M059J (cell line): Measurements from ENCODE around the gene SUV39H2. TPM values are rescaled to one million over a fixed set of nuclear protein-coding genes. Genes with fewer than 3 reads are reported as not detected.
"Not testable (repeated sequence)": the region's sequence is repeated elsewhere in the genome, so short reads cannot be mapped to it uniquely, and the experiment has no call there.

ENCODE experiments used
- DNase-seq: peaks from one replicate; pipeline ENCODE4 v3.0.0-alpha.2; 2012; ENCODE audit warnings: low read depth
- total RNA-seq: library from RNA; depleted of rRNA; stranded (reverse); fragments of >200 nt; shearing (Covaris generic); gene quantifications from 2 replicates; pipeline ENCODE4 v1.2.3, GENCODE V29; 2014; rRNA removed

The SUV39H2 gene
- total RNA-seq, 1 experiment from 2014 or later, result 23.8 TPM

- no peak for DNase-seq
Observed at GRCh38 chr10:14930610-14931009, 51.9 kb downstream of the SUV39H2 start.

- DNase-seq, result no peak
Observed at GRCh38 chr10:14936584-14936983, 57.9 kb downstream of the SUV39H2 start.

- DNase-seq, result peak; percentile 55
Observed at GRCh38 chr10:14938971-14939370, 60.3 kb downstream of the SUV39H2 start.

- not testable (repeated sequence) for DNase-seq
Observed at GRCh38 chr10:14942147-14942949, 63.7 kb downstream of the SUV39H2 start.

- DNase-seq, result not testable (repeated sequence)
Observed at GRCh38 chr10:14942950-14943338, 64.3 kb downstream of the SUV39H2 start.

- no peak for DNase-seq
Observed at GRCh38 chr10:14945108-14945507, 66.4 kb downstream of the SUV39H2 start.

- no peak for DNase-seq
Observed at GRCh38 chr10:14947268-14947667, 68.6 kb downstream of the SUV39H2 start.

- DNase-seq, result no peak
Observed at GRCh38 chr10:14949291-14949690, 70.6 kb downstream of the SUV39H2 start.

GRCh38 chr10:14952851-14953423, 74.3 kb downstream of the SUV39H2 start:
- no peak for DNase-seq

GRCh38 chr10:14953424-14954000, 74.8 kb downstream of the SUV39H2 start:
- DNase-seq, result peak; percentile 56

Other genes with a start within 250 kb of the SUV39H2 start
- 15.0 and 18.4 TPM in 2 replicates for gene FAM107B, start 104.0 kb upstream of the SUV39H2 start, total RNA-seq
- gene CDNF, start 40.8 kb upstream of the SUV39H2 start, total RNA-seq, result not detected in 2 replicates
- gene HSPA14, start 40.6 kb upstream of the SUV39H2 start, total RNA-seq, result 16.8 and 20.2 TPM in 2 replicates
- gene MSANTD7, start 40.6 kb upstream of the SUV39H2 start, total RNA-seq, result 14.2 and 15.1 TPM in 2 replicates
- 6.3 and 9.7 TPM in 2 replicates for gene DCLRE1C, start 75.2 kb downstream of the SUV39H2 start, total RNA-seq
- not detected in 2 replicates for gene MEIG1, start 80.5 kb downstream of the SUV39H2 start, total RNA-seq
- gene OLAH, start 165.1 kb downstream of the SUV39H2 start, total RNA-seq, result 0.52 TPM in 1 of 2 replicates, not detected in the other
- gene ACBD7, start 209.9 kb downstream of the SUV39H2 start, total RNA-seq, result 0.64 and 5.8 TPM in 2 replicates
- 8.7 and 8.9 TPM in 2 replicates for gene RPP38, start 218.5 kb downstream of the SUV39H2 start, total RNA-seq